DOHH2 (cell line): ENCODE results near the gene ANTKMT.

Experiments
- H3F3A ChIP-seq: fragments of 200-600 bp; sonication (generic), shearing (Covaris generic); 2 replicates; pipeline ENCODE4 v1.6.0; 2016; ENCODE audit warnings: antibody characterized with exemption, mild to moderate bottlenecking; ENCODE audit not compliant: control insufficient read depth, insufficient read depth
- H3K27ac ChIP-seq: fragments of 200-600 bp; sonication (generic); 2 replicates; pipeline ENCODE4 v1.5.1; 2014; ENCODE audit warnings: low read depth, mild to moderate bottlenecking, low read length, moderate library complexity
- H3K27me3 ChIP-seq: fragments of 200-600 bp; sonication (generic); 2 replicates; pipeline ENCODE4 v1.6.1; 2014; ENCODE audit warnings: mild to moderate bottlenecking, low read length, mixed read lengths; ENCODE audit not compliant: control insufficient read depth
- H3K36me3 ChIP-seq: fragments of 200-600 bp; sonication (generic); 2 replicates; pipeline ENCODE4 v1.6.1; 2014; ENCODE audit warnings: mild to moderate bottlenecking, low read length, moderate library complexity, mixed read lengths; ENCODE audit not compliant: control insufficient read depth
- H3K4me1 ChIP-seq: fragments of 200-600 bp; sonication (generic); 2 replicates; pipeline ENCODE4 v1.6.1; 2014; ENCODE audit warnings: mild to moderate bottlenecking, low read length, mixed read lengths; ENCODE audit not compliant: control insufficient read depth
- H3K4me2 ChIP-seq: fragments of 200-600 bp; sonication (generic); 2 replicates; pipeline ENCODE4 v1.6.0; 2014; ENCODE audit warnings: mild to moderate bottlenecking, low read length, moderate library complexity
- H3K4me3 ChIP-seq: fragments of 200-600 bp; sonication (generic); 2 replicates; pipeline ENCODE4 v1.5.1; 2014; ENCODE audit warnings: mild to moderate bottlenecking, low read length, mixed read lengths
- H3K79me2 ChIP-seq: fragments of 200-600 bp; sonication (generic); 2 replicates; pipeline ENCODE4 v1.6.1; 2014; ENCODE audit warnings: mild to moderate bottlenecking, low read length, mixed read lengths; ENCODE audit not compliant: control insufficient read depth
- H3K9me2 ChIP-seq: fragments of 200-600 bp; sonication (generic); replicated peaks from 2 replicates; pipeline ENCODE4 v1.6.1; 2014; ENCODE audit warnings: mild to moderate bottlenecking, low read length, mixed read lengths; ENCODE audit not compliant: control insufficient read depth
- H3K9me3 ChIP-seq: fragments of 200-600 bp; sonication (generic); 2 replicates; pipeline ENCODE4 v1.6.1; 2014; ENCODE audit warnings: antibody characterized with exemption, low read length, mixed read lengths; ENCODE audit not compliant: control insufficient read depth, insufficient read depth
- H4K20me1 ChIP-seq: fragments of 200-600 bp; sonication (generic); 2 replicates; pipeline ENCODE4 v1.6.0; 2014; ENCODE audit warnings: low read depth, mild to moderate bottlenecking, antibody characterized with exemption, low read length, moderate library complexity; ENCODE audit not compliant: control insufficient read depth, insufficient read depth
- EZH2phosphoT487 ChIP-seq: fragments of 200-600 bp; sonication (generic); IDR thresholded peaks from 2 replicates; pipeline ENCODE4 v1.6.1; 2017; ENCODE audit warnings: borderline replicate concordance, mild to moderate bottlenecking, antibody characterized with exemption, low read length, moderate library complexity, mixed read lengths
- TF ChIP-seq, protein P1 (sequence below): fragments of 200-600 bp; sonication (generic); IDR thresholded peaks from one replicate; pipeline ENCODE4 v1.5.1; 2014; ENCODE audit warnings: antibody characterized with exemption, mild to moderate bottlenecking, low read depth, low read length; ENCODE audit not compliant: poor library complexity, severe bottlenecking

ANTKMT gene

DNA sequence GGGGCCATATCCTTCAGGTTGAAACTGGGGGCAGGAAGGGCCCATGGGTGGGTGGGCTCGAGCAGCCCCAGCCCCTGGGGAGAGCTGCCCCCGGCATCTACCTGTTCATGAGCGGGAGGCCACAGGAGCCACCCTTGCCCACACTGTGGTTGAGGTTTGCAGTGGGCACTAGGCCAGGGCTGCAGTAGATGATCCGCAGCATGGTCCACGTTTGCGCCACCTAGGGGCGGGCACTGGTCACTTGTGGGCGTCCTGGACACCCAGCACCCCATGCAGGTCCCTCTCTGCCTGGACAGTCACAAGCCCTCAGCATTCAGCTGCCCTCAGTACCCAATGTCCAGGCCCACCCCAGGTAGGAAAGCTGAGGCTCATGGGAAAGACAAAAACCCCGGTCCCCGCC, 35.0 kb upstream of the ANTKMT start:
- H3F3A ChIP-seq = no peaks in the 10 kb centered on the region
- no peaks in the 10 kb centered on the region for H3K9me3 ChIP-seq
- TF ChIP-seq, protein P1, sequence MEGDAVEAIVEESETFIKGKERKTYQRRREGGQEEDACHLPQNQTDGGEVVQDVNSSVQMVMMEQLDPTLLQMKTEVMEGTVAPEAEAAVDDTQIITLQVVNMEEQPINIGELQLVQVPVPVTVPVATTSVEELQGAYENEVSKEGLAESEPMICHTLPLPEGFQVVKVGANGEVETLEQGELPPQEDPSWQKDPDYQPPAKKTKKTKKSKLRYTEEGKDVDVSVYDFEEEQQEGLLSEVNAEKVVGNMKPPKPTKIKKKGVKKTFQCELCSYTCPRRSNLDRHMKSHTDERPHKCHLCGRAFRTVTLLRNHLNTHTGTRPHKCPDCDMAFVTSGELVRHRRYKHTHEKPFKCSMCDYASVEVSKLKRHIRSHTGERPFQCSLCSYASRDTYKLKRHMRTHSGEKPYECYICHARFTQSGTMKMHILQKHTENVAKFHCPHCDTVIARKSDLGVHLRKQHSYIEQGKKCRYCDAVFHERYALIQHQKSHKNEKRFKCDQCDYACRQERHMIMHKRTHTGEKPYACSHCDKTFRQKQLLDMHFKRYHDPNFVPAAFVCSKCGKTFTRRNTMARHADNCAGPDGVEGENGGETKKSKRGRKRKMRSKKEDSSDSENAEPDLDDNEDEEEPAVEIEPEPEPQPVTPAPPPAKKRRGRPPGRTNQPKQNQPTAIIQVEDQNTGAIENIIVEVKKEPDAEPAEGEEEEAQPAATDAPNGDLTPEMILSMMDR = peak; percentile 48
- no peak for TF ChIP-seq EZH2phosphoT487
- H3K4me1 ChIP-seq = peaks cover 53% of the 10 kb centered on the region
- no peaks in the 10 kb centered on the region for H3K27me3 ChIP-seq
- no peak overlapping the region for H3K4me3 ChIP-seq
- H4K20me1 ChIP-seq = peaks cover 16% of the 10 kb centered on the region
- no peak overlapping the region for H3K4me2 ChIP-seq
- peaks cover 55% of the 10 kb centered on the region for H3K36me3 ChIP-seq
- no peaks in the 10 kb centered on the region for H3K9me2 ChIP-seq
- no peak overlapping the region for H3K27ac ChIP-seq
- H3K79me2 ChIP-seq = peaks cover 51% of the 10 kb centered on the region

DNA sequence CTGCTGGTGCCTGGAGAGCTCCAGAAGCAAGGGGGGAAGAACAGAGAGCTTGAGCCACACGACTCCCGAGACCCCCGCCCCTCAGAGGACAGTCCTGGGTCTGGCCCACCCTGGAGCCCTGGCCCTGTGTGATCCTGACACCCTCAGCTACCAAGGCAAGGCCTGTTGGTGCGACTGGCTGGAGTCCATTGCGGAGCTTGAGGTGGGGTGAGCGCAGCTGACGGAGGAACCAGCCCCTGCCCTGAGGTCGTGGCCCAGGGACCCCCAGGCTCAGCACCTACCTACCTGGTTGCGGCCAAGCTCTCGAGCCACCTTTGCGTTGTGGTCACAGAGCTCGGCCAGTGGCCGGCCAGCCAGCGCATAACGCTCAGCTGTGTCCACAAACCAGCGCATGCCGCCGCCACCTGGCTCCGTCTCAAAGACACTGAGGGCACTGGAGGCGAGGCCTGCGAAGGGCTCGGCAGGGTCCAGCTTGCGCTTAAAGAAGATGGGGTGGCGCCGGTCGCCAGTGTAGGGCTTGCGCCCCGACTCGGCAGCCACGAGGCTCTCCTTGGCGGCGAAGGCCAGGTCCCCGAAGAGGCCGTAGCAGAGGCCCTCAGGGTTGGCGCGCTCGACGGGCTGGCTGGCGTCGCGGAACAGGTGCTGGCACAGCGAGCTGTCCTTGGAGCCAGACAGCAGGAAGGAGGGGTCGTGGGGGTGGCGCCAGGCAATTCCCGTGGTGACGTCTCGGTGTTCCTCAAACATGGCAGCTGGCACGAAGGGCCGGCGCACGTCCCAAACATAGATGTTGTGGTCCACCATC, 34.3 kb upstream of the ANTKMT start:
- peaks cover 44% of the 10 kb centered on the region for H3K79me2 ChIP-seq
- H3K4me2 ChIP-seq = no peak overlapping the region
- TF ChIP-seq, protein P1 = no peak
- TF ChIP-seq EZH2phosphoT487 = no peak
- H3K9me3 ChIP-seq = no peaks in the 10 kb centered on the region
- peaks cover 48% of the 10 kb centered on the region for H3K36me3 ChIP-seq
- H3K27ac ChIP-seq = no peak overlapping the region
- H3K4me3 ChIP-seq = no peak overlapping the region
- peaks cover 9% of the 10 kb centered on the region for H4K20me1 ChIP-seq
- no peaks in the 10 kb centered on the region for H3K9me2 ChIP-seq
- H3K27me3 ChIP-seq = no peaks in the 10 kb centered on the region
- H3F3A ChIP-seq = no peaks in the 10 kb centered on the region
- H3K4me1 ChIP-seq = peaks cover 46% of the 10 kb centered on the region

DNA sequence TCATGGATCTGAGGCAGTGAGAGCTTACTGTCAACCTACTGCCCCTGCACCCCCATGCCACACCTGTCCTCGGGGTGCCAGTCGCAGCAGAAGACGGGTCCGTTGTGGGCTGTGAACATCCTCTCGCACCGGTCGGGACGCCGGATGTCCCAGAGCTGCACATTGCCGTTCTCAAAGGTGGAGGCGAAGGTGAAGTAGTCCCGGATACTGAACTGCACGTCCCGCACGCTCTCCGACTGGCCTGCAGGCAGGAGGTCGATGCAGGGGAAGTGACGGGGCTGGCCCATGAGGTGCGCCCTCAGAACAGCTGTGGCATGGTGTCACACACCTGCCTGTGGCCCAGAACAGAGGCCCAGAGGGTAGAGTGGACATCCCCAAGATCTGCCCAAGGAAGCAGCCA, 33.4 kb upstream of the ANTKMT start:
- Histone ChIP-seq H3F3A (peaks cover 4% of the 10 kb centered on the region), H3K4me1 (peaks cover 38% of the 10 kb centered on the region), H3K4me3 (no peak overlapping the region), H3K27me3 (no peaks in the 10 kb centered on the region), H3K9me3 (no peaks in the 10 kb centered on the region), H3K4me2 (no peak overlapping the region), H3K9me2 (no peaks in the 10 kb centered on the region), H3K36me3 (peaks cover 40% of the 10 kb centered on the region), H3K27ac (no peak overlapping the region), H3K79me2 (peaks cover 36% of the 10 kb centered on the region), H4K20me1 (peaks cover 7% of the 10 kb centered on the region; the same call in 1 of the 2 replicates)
- TF ChIP-seq, protein P1 = no peak
